Hindlimb muscle (tissue), 1 donor: Measurements from ENCODE around the gene BPGM. TPM values are rescaled to one million over a fixed set of nuclear protein-coding genes. Genes with fewer than 3 reads are reported as not detected.

Experiments used
- DNase-seq: peaks from one replicate; pipeline ENCODE4 v3.0.0-alpha.2; 2013
- polyA plus RNA-seq: library from polyadenylated mRNA; unstranded; fragments of 120-200 nt; gene quantifications from one replicate; pipeline ENCODE4 v1.2.1, GENCODE V29; 2013; ENCODE audit not compliant: insufficient read length

Gene BPGM
- polyA plus RNA-seq, 1 donor = 17.0 TPM

- DNase-seq = no peak
Observed at GRCh38 chr7:134722786-134723322, 76.2 kb downstream of the BPGM start.

- DNase-seq = no peak
Observed at GRCh38 chr7:134723892-134724291, 77.2 kb downstream of the BPGM start.

- no peak for DNase-seq
Observed at GRCh38 chr7:134724606-134725005, 78.0 kb downstream of the BPGM start.

- no peak for DNase-seq
Observed at GRCh38 chr7:134726581-134726980, 79.9 kb downstream of the BPGM start.

- no peak for DNase-seq
Observed at GRCh38 chr7:134727711-134728110, 81.1 kb downstream of the BPGM start.

Other genes with a start within 250 kb of the BPGM start
- 104 TPM for gene AKR1B1, start 187.8 kb upstream of the BPGM start, polyA plus RNA-seq
- 0.66 TPM for gene AKR1B10, start 119.3 kb upstream of the BPGM start, polyA plus RNA-seq
- 0.26 TPM for gene AKR1B15, start 97.7 kb upstream of the BPGM start, polyA plus RNA-seq
- gene CALD1, start 132.8 kb downstream of the BPGM start, polyA plus RNA-seq = 93.4 TPM